DOHH2 (cell line): ENCODE results near the gene RAB29.

Experiments used
- EZH2phosphoT487 ChIP-seq: fragments of 200-600 bp; sonication (generic); IDR thresholded peaks from 2 replicates; pipeline ENCODE4 v1.6.1; 2017; ENCODE audit warnings: borderline replicate concordance, mild to moderate bottlenecking, antibody characterized with exemption, low read length, moderate library complexity, mixed read lengths
- TF ChIP-seq, protein P1 (sequence below): fragments of 200-600 bp; sonication (generic); IDR thresholded peaks from one replicate; pipeline ENCODE4 v1.5.1; 2014; ENCODE audit warnings: antibody characterized with exemption, mild to moderate bottlenecking, low read depth, low read length; ENCODE audit not compliant: poor library complexity, severe bottlenecking

DNA sequence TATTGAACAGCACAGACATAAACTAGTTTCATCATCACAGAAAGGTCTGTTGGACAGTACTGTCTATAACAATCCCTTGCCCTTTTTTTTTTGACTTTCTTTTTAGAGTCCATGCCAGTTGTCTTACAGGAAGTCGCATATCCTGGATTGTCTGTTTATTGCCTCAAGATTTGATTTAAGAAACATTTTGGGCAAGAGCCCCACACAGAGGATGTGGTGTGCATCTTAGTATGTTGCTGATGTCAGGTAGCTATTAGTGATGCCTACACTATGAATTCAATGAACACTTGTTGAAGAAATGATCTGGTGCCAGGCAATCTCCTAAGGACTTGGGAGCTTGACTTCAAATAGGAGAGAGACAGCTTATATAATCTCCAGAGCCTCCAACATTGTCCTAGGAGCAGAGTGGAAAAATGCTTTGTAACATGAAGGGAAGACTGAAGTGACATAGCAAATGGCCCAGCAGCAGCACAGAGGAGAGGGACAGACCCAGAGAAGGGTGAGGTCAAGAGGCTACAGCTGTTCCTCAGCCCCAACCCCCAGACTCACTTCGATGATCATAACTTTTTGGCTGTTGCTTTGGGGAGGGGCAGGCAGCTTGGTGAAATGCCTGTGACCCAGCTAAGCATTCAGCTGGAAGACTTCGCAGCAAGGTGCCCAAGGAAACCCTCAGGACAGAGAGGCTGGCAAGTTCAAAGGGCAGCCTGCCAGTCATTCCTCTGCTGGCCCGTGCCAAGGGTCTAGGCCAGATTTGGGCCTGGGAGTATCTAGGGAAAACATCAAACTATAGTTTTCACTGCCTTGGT is 7.5 kb upstream of the RAB29 start:
- TF ChIP-seq, protein P1, sequence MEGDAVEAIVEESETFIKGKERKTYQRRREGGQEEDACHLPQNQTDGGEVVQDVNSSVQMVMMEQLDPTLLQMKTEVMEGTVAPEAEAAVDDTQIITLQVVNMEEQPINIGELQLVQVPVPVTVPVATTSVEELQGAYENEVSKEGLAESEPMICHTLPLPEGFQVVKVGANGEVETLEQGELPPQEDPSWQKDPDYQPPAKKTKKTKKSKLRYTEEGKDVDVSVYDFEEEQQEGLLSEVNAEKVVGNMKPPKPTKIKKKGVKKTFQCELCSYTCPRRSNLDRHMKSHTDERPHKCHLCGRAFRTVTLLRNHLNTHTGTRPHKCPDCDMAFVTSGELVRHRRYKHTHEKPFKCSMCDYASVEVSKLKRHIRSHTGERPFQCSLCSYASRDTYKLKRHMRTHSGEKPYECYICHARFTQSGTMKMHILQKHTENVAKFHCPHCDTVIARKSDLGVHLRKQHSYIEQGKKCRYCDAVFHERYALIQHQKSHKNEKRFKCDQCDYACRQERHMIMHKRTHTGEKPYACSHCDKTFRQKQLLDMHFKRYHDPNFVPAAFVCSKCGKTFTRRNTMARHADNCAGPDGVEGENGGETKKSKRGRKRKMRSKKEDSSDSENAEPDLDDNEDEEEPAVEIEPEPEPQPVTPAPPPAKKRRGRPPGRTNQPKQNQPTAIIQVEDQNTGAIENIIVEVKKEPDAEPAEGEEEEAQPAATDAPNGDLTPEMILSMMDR, result no peak
- TF ChIP-seq EZH2phosphoT487, result no peak
